Natural killer cell (primary cell): ENCODE measurements around the gene YBEY. TPM values are rescaled to one million over a fixed set of nuclear protein-coding genes. Genes with fewer than 3 reads are reported as not detected.

Experiments used
- ATAC-seq, 3 donors: fragments of 150-1000 bp in 2 of 3; fragments of 200-7000 bp in 1 of 3; cut with Tn5 transposase; 1 replicate in 1 of 3; 2 replicates in 2 of 3; pipeline ENCODE4 v1.10.0; 2021; ENCODE audit warnings: mild to moderate bottlenecking in 2 of 3, moderate library complexity in 2 of 3
- DNase-seq, 2 donors: peaks; one replicate each; pipeline versions ENCODE4 v3.0.0 to v3.0.0-alpha.2; 2013 to 2021; ENCODE audit warnings: mixed read lengths in 1 of 2
- H3K27ac ChIP-seq: one replicate; pipeline ENCODE4 v1.5.1; 2013; ENCODE audit warnings: mild to moderate bottlenecking, low read length
- H3K27me3 ChIP-seq: one replicate; pipeline ENCODE4 v1.6.1; 2013; ENCODE audit warnings: low read length; ENCODE audit not compliant: control insufficient read depth, insufficient read depth
- H3K36me3 ChIP-seq: one replicate; pipeline ENCODE4 v1.6.1; 2013; ENCODE audit warnings: low read length; ENCODE audit not compliant: control insufficient read depth, insufficient read depth
- H3K4me1 ChIP-seq: one replicate; pipeline ENCODE4 v1.6.1; 2013; ENCODE audit warnings: low read length; ENCODE audit not compliant: control insufficient read depth, insufficient read depth
- H3K4me3 ChIP-seq: one replicate; pipeline ENCODE4 v1.5.1; 2013; ENCODE audit warnings: low read length
- H3K9me3 ChIP-seq: one replicate; pipeline ENCODE4 v1.6.1; 2013; ENCODE audit warnings: low read length; ENCODE audit not compliant: control insufficient read depth, insufficient read depth
- H3K27ac Mint-ChIP-seq, 2 donors: one replicate each; pipeline ENCODE4 v1.8.0; 2022; ENCODE audit warnings: mild to moderate bottlenecking in 2 of 2, mixed read lengths in 2 of 2, moderate library complexity in 1 of 2
- H3K27me3 Mint-ChIP-seq, 2 donors: one replicate each; pipeline ENCODE4 v1.8.0; 2022; ENCODE audit warnings: low read depth in 2 of 2, mixed read lengths in 2 of 2
- H3K36me3 Mint-ChIP-seq: one replicate; pipeline ENCODE4 v1.8.0; 2022; ENCODE audit warnings: mixed read lengths
- H3K4me1 Mint-ChIP-seq, 2 donors: one replicate each; pipeline ENCODE4 v1.8.0; 2022; ENCODE audit warnings: mixed read lengths in 2 of 2
- H3K4me3 Mint-ChIP-seq: one replicate; pipeline ENCODE4 v1.8.0; 2022; ENCODE audit warnings: mild to moderate bottlenecking, moderate library complexity, mixed read lengths
- H3K9me3 Mint-ChIP-seq, 2 donors: one replicate each; pipeline ENCODE4 v1.8.0; 2022; ENCODE audit warnings: mixed read lengths in 2 of 2
- CTCF ChIP-seq: fragments of 200-600 bp; IDR thresholded peaks from one replicate; pipeline ENCODE4 v1.8.0; 2022; ENCODE audit warnings: antibody characterized with exemption
- WGBS: methylation state at CpG from one replicate; pipeline ENCODE4 v1.1.7; 2013; ENCODE audit warnings: missing lambda C conversion rate; ENCODE audit not compliant: insufficient coverage; 5-methylcytosine and 5-hydroxymethylcytosine counted together
- intact Hi-C: fragments of 100-400 bp; cut with micrococcal nuclease; formaldehyde crosslinking; loops from one replicate; pipeline ENCODE4 v1.14.2; 2022
- total RNA-seq, 4 donors: library from RNA; stranded (reverse); fragments of 120-200 nt in 1 of 4; gene quantifications; one replicate each; pipeline versions ENCODE4 v1.2.3 to v1.2.4, GENCODE V29; 2013 to 2022

The YBEY gene
- total RNA-seq, 3 donors from 2014 or later (not counting 1 experiment from before 2014, with no cell fraction given): 10.8 to 13.7 (median 12.7) TPM

GRCh38 chr21:46269466-46269865 lies 16.7 kb upstream of the YBEY start:
- WGBS: 99% methylated on average over 10 of the region's 10 CpGs
- ATAC-seq: no peak
- DNase-seq: no peak
- no peak overlapping the region for H3K4me3 Mint-ChIP-seq
- no peak overlapping the region for H3K4me3 ChIP-seq
- H3K36me3 Mint-ChIP-seq: peaks cover 24% of the 10 kb centered on the region
- no peaks in the 10 kb centered on the region for H3K27me3 ChIP-seq
- H3K27ac ChIP-seq: no peak overlapping the region
- no peak for TF ChIP-seq CTCF
- H3K4me1 ChIP-seq: no peaks in the 10 kb centered on the region
- H3K27me3 Mint-ChIP-seq: no peaks in the 10 kb centered on the region
- intact Hi-C loops: no loop called here
- H3K9me3 ChIP-seq: no peaks in the 10 kb centered on the region
- H3K4me1 Mint-ChIP-seq: peaks cover 0 to 8% of the 10 kb centered on the region in 2 donors
- peaks cover 87% of the 10 kb centered on the region for H3K36me3 ChIP-seq
- no peak overlapping the region for H3K27ac Mint-ChIP-seq
- H3K9me3 Mint-ChIP-seq: no peaks in the 10 kb centered on the region

GRCh38 chr21:46273341-46273740 lies 12.8 kb upstream of the YBEY start:
- H3K4me1 Mint-ChIP-seq: peaks cover 0 to 4% of the 10 kb centered on the region in 2 donors

GRCh38 chr21:46274797-46275390 lies 11.2 kb upstream of the YBEY start:
- DNase-seq: no peak
- Mint-ChIP-seq H3K27ac (no peak overlapping the region), H3K27me3 (no peaks in the 10 kb centered on the region), H3K4me3 (no peak overlapping the region), H3K4me1 (peaks cover 0 to 4% of the 10 kb centered on the region in 2 donors), H3K36me3 (peaks cover 11% of the 10 kb centered on the region), H3K9me3 (no peaks in the 10 kb centered on the region)
- Histone ChIP-seq H3K9me3 (no peaks in the 10 kb centered on the region), H3K4me3 (no peak overlapping the region), H3K36me3 (peaks cover 88% of the 10 kb centered on the region), H3K27me3 (no peaks in the 10 kb centered on the region), H3K4me1 (no peaks in the 10 kb centered on the region), H3K27ac (no peak overlapping the region)
- intact Hi-C loops: no loop called here
- ATAC-seq: no peak
- 96% methylated on average over 7 of the region's 11 CpGs for WGBS
- TF ChIP-seq CTCF: no peak

More at GRCh38 chr21:46273341-46273740, 12.8 kb upstream of the YBEY start:
- no peaks in the 10 kb centered on the region for H3K9me3 Mint-ChIP-seq
- H3K4me3 ChIP-seq: no peak overlapping the region
- no peak overlapping the region for H3K27ac ChIP-seq
- no peak for ATAC-seq
- intact Hi-C loops: no loop called here
- H3K4me3 Mint-ChIP-seq: no peak overlapping the region
- H3K27me3 ChIP-seq: no peaks in the 10 kb centered on the region
- no peak for DNase-seq
- peaks cover 85% of the 10 kb centered on the region for H3K36me3 ChIP-seq
- no peaks in the 10 kb centered on the region for H3K9me3 ChIP-seq
- H3K27ac Mint-ChIP-seq: peak overlapping the region in 1 of 2 donors; percentile 57
- no peaks in the 10 kb centered on the region for H3K27me3 Mint-ChIP-seq
- 97% methylated on average over 12 of the region's 14 CpGs for WGBS
- TF ChIP-seq CTCF: no peak
- H3K36me3 Mint-ChIP-seq: peaks cover 11% of the 10 kb centered on the region
- H3K4me1 ChIP-seq: no peaks in the 10 kb centered on the region
